IMR-90 (cell line): Measurements from ENCODE around the gene ANKRD1. TPM values are rescaled to one million over a fixed set of nuclear protein-coding genes. Genes with fewer than 3 reads are reported as not detected.
A peak's percentile ranks its signal among the peaks of the same experiment; 100 is the strongest.

Source experiments
- ATAC-seq: fragments of 200-7000 bp; cut with Tn5 transposase; 2 replicates; pipeline ENCODE4 v1.9.1; 2020; ENCODE audit warnings: low read depth, mild to moderate bottlenecking, moderate library complexity
- BruUV-seq: library from RNA; stranded (reverse); fragments of 400-500 nt; replicated peaks from 2 replicates; lab custom pipeline; 2021; lab: Mats Ljungman, UMichigan
- CTCF ChIA-PET: fragments of 300-600 bp; formaldehyde crosslinking; extraction: SDS; loops from one replicate; lab custom pipeline; 2021; ENCODE audit warnings: antibody characterized with exemption; lab: Yijun Ruan, JAX
- POLR2A ChIA-PET: fragments of 300-600 bp; sonication (Branson Sonifier 250); formaldehyde crosslinking; loops from one replicate; lab custom pipeline; 2022; ENCODE audit warnings: antibody characterized with exemption; ENCODE audit not compliant: unreplicated experiment; lab: Charles Lee
- DNase-seq: peaks from one replicate; pipeline ENCODE4 v3.0.0; 2013
- H2AFZ ChIP-seq: replicated peaks from 2 replicates; pipeline ENCODE3; 2013; ENCODE audit warnings: low read length, mild to moderate bottlenecking; ENCODE audit not compliant: poor library complexity
- H2AK5ac ChIP-seq: 2 replicates; pipeline ENCODE4 v1.6.1; 2013; ENCODE audit warnings: low read depth, low read length, inconsistent platforms
- H2AK9ac ChIP-seq: replicated peaks from 2 replicates; pipeline ENCODE3; 2013; ENCODE audit warnings: mild to moderate bottlenecking, low read depth, low read length, moderate library complexity; ENCODE audit not compliant: poor library complexity
- H2BK120ac ChIP-seq: 2 replicates; pipeline ENCODE4 v1.6.1; 2013; ENCODE audit warnings: low read depth, low read length, inconsistent platforms
- H2BK15ac ChIP-seq: 3 replicates; pipeline ENCODE4 v1.6.1; 2013; ENCODE audit warnings: low read depth, low read length, inconsistent platforms
- H2BK20ac ChIP-seq: 2 replicates; pipeline ENCODE4 v1.6.1; 2013; ENCODE audit warnings: low read depth, mild to moderate bottlenecking, inconsistent platforms, low read length, moderate library complexity
- H2BK5ac ChIP-seq: 2 replicates; pipeline ENCODE4 v1.6.1; 2013; ENCODE audit warnings: mild to moderate bottlenecking, low read depth, low read length, inconsistent platforms; ENCODE audit not compliant: poor library complexity, severe bottlenecking
- H3K14ac ChIP-seq: replicated peaks from 2 replicates; pipeline ENCODE4 v1.6.1; 2013; ENCODE audit warnings: low read depth, low read length, inconsistent platforms
- H3K18ac ChIP-seq: 2 replicates; pipeline ENCODE4 v1.6.1; 2013; ENCODE audit warnings: low read depth, low read length, control low read depth
- H3K23ac ChIP-seq: 2 replicates; pipeline ENCODE4 v1.6.1; 2013; ENCODE audit warnings: low read depth, low read length, inconsistent platforms
- H3K27ac ChIP-seq: 2 replicates; pipeline ENCODE4 v1.5.1; 2013; ENCODE audit warnings: mild to moderate bottlenecking, control low read depth, low read length; ENCODE audit not compliant: insufficient read depth
- H3K27me3 ChIP-seq: 2 replicates; pipeline ENCODE4 v1.6.1; 2013; ENCODE audit warnings: low read length; ENCODE audit not compliant: control insufficient read depth, insufficient read depth
- H3K36me3 ChIP-seq: 2 replicates; pipeline ENCODE4 v1.6.1; 2013; ENCODE audit warnings: low read length, mixed read lengths; ENCODE audit not compliant: control insufficient read depth, insufficient read depth
- H3K4ac ChIP-seq: 2 replicates; pipeline ENCODE4 v1.6.1; 2013; ENCODE audit warnings: low read depth, low read length, inconsistent platforms
- H3K4me1 ChIP-seq: 2 replicates; pipeline ENCODE4 v1.6.1; 2013; ENCODE audit warnings: low read length, mixed read lengths; ENCODE audit not compliant: control insufficient read depth, insufficient read depth
- H3K4me2 ChIP-seq: 2 replicates; pipeline ENCODE4 v1.6.1; 2013; ENCODE audit warnings: low read depth, mild to moderate bottlenecking, control low read depth, low read length, moderate library complexity
- H3K4me3 ChIP-seq: 2 replicates; pipeline ENCODE4 v1.5.1; 2013; ENCODE audit warnings: low read depth, mild to moderate bottlenecking, control low read depth, low read length, moderate library complexity; ENCODE audit not compliant: insufficient read depth
- H3K56ac ChIP-seq: 2 replicates; pipeline ENCODE4 v1.6.1; 2013; ENCODE audit warnings: low read length, inconsistent platforms; ENCODE audit not compliant: insufficient read depth; ENCODE audit errors: extremely low read depth
- H3K79me1 ChIP-seq, 2 experiments: 2 replicates each; pipeline ENCODE4 v1.6.1; 2013; ENCODE audit warnings: low read length in 2 of 2, inconsistent platforms in 1 of 2, low read depth in 1 of 2
- H3K9ac ChIP-seq: 2 replicates; pipeline ENCODE4 v1.6.1; 2013; ENCODE audit warnings: low read depth, low read length, control low read depth
- H3K9me1 ChIP-seq: 2 replicates; pipeline ENCODE4 v1.6.1; 2013; ENCODE audit warnings: low read length, inconsistent platforms; ENCODE audit not compliant: insufficient read depth
- H3K9me3 ChIP-seq: 2 replicates; pipeline ENCODE4 v1.6.1; 2013; ENCODE audit warnings: low read length; ENCODE audit not compliant: control insufficient read depth, insufficient read depth
- H4K20me1 ChIP-seq: 2 replicates; pipeline ENCODE4 v1.6.1; 2013; ENCODE audit warnings: low read length, inconsistent platforms; ENCODE audit not compliant: insufficient read depth
- H4K5ac ChIP-seq: 2 replicates; pipeline ENCODE4 v1.6.1; 2013; ENCODE audit warnings: mild to moderate bottlenecking, low read depth, low read length, control low read depth
- H4K8ac ChIP-seq, 2 experiments: 2 replicates each; pipeline ENCODE4 v1.6.1; 2013; ENCODE audit warnings: low read depth in 2 of 2, low read length in 2 of 2, control low read depth in 1 of 2, inconsistent platforms in 1 of 2
- H4K91ac ChIP-seq: 2 replicates; pipeline ENCODE4 v1.6.1; 2013; ENCODE audit warnings: low read depth, low read length, inconsistent platforms; ENCODE audit not compliant: insufficient read depth
- BHLHE40 ChIP-seq: fragments of 150-350 bp; IDR thresholded peaks from 2 replicates; pipeline ENCODE4 v1.6.1; 2016; ENCODE audit warnings: mild to moderate bottlenecking, low read depth, low read length
- CEBPB ChIP-seq: IDR thresholded peaks from 2 replicates; pipeline ENCODE4 v1.6.1; 2012; ENCODE audit warnings: low read depth, low read length, improper control_type of control experiment
- CTCF ChIP-seq: conservative IDR thresholded peaks from 2 replicates; pipeline ENCODE4 v1.5.1; 2012; ENCODE audit warnings: mild to moderate bottlenecking, low read depth, low read length, improper control_type of control experiment
- ELK1 ChIP-seq: fragments of 150-350 bp; IDR thresholded peaks from 2 replicates; pipeline ENCODE4 v1.6.1; 2016; ENCODE audit warnings: low read depth, mild to moderate bottlenecking, low read length, moderate library complexity, borderline replicate concordance
- FOS ChIP-seq: fragments of 150-350 bp; IDR thresholded peaks from 2 replicates; pipeline ENCODE4 v1.6.1; 2016; ENCODE audit warnings: low read depth, low read length
- MAFK ChIP-seq: IDR thresholded peaks from 2 replicates; pipeline ENCODE4 v1.6.1; 2012; ENCODE audit warnings: low read depth, low read length, improper control_type of control experiment
- MAZ ChIP-seq: IDR thresholded peaks from 2 replicates; pipeline ENCODE4 v1.6.1; 2012; ENCODE audit warnings: low read depth, mild to moderate bottlenecking, low read length, improper control_type of control experiment, moderate library complexity, borderline replicate concordance
- NFE2L2 ChIP-seq: fragments of 150-350 bp; IDR thresholded peaks from 2 replicates; pipeline ENCODE4 v1.6.1; 2016; ENCODE audit warnings: low read depth, mild to moderate bottlenecking, low read length
- POLR2A ChIP-seq: IDR thresholded peaks from 2 replicates; pipeline ENCODE4 v1.6.1; 2012; ENCODE audit warnings: mild to moderate bottlenecking, low read depth, low read length
- RAD21 ChIP-seq: IDR thresholded peaks from 2 replicates; pipeline ENCODE4 v1.6.1; 2012; ENCODE audit warnings: low read length, improper control_type of control experiment
- RCOR1 ChIP-seq: IDR thresholded peaks from 2 replicates; pipeline ENCODE4 v1.6.1; 2012; ENCODE audit warnings: mild to moderate bottlenecking, low read length, improper control_type of control experiment; ENCODE audit not compliant: insufficient replicate concordance
- RFX5 ChIP-seq: IDR thresholded peaks from 2 replicates; pipeline ENCODE4 v1.8.0; 2012; ENCODE audit warnings: low read depth, mild to moderate bottlenecking, low read length, moderate library complexity
- SMC3 ChIP-seq: fragments of 150-350 bp; IDR thresholded peaks from 2 replicates; pipeline ENCODE4 v1.6.1; 2016; ENCODE audit warnings: low read depth, mild to moderate bottlenecking, antibody characterized with exemption, low read length, moderate library complexity
- WGBS, 2 experiments: methylation state at CpG; one replicate each; pipeline versions ENCODE4 v1.1.5 to v1.1.7; 2013; ENCODE audit warnings: missing lambda C conversion rate in 2 of 2; ENCODE audit not compliant: insufficient read length in 1 of 2; ENCODE audit errors: extremely low coverage in 2 of 2; 5-methylcytosine and 5-hydroxymethylcytosine counted together
- dilution Hi-C: fragments of 300-500 bp; cut with HindIII; formaldehyde crosslinking; loops from one replicate; pipeline ENCODE4 v1.14.3; 2018; ENCODE audit warnings: low sequenced_read_pairs; ENCODE audit not compliant: unreplicated experiment
- in situ Hi-C: fragments of 300-500 bp; cut with MboI; formaldehyde crosslinking; loops from 3 replicates; pipeline ENCODE4 v1.14.3; 2019; ENCODE audit warnings: low sequenced_read_pairs, inconsistent platforms, mixed read lengths
- intact Hi-C: fragments of 100-400 bp; cut with micrococcal nuclease; formaldehyde crosslinking; loops from 2 replicates; pipeline ENCODE4 v1.10.0; 2022
- polyA plus RNA-seq, 3 experiments: library from polyadenylated mRNA; depleted of rRNA; stranded (reverse); fragments of >200 nt; gene quantifications; 2 replicates each; pipeline ENCODE4 v1.2.3, GENCODE V29; 2012; ENCODE audit warnings: low replicate concordance in 1 of 3
- total RNA-seq: library from RNA; depleted of rRNA; stranded (reverse); fragments of >200 nt; gene quantifications from 2 replicates; pipeline ENCODE4 v1.2.3, GENCODE V29; 2012

ANKRD1 gene
- total and polyA plus RNA-seq, 2 of the 4 experiments (the other 2 are of a cell fraction) = 7.4 to 10.8 TPM

GRCh38 chr10:90888387-90888786, 32.5 kb downstream of the ANKRD1 start:
- no peak overlapping the region for H3K4me2 ChIP-seq
- BruUV-seq = no TSS peak
- ATAC-seq (no peak), DNase-seq (no peak)
- no peak overlapping the region; the same call in 1 of the 2 replicates for H3K4ac ChIP-seq
- no peak overlapping the region for H2AK9ac ChIP-seq
- WGBS, 2 experiments = no CpG with 5 or more reads among the region's 6 CpGs
- H3K36me3 ChIP-seq = peaks cover 9% of the 10 kb centered on the region
- ChIA-PET CTCF (interaction anchor here (1.3 kb wide), 1 partner anchor 9 kb away, joined by 6 read pairs; no protein-coding TSS in a partner anchor), POLR2A (no interaction called here)
- TF ChIP-seq NFE2L2 (no peak), CEBPB (no peak), SMC3 (no peak), RCOR1 (no peak), FOS (no peak), CTCF (no peak), RFX5 (no peak), POLR2A (no peak), ELK1 (no peak), MAFK (no peak), BHLHE40 (no peak), MAZ (no peak), RAD21 (no peak)
- H3K27me3 ChIP-seq = no peaks in the 10 kb centered on the region
- H4K8ac ChIP-seq = no peak overlapping the region
- H3K23ac ChIP-seq = no peak overlapping the region
- peaks cover 19% of the 10 kb centered on the region for H3K4me1 ChIP-seq
- no peak overlapping the region for H2BK120ac ChIP-seq
- peaks cover 6 to 18% of the 10 kb centered on the region in 2 experiments; a peak in 3 of 4 replicates for H3K79me1 ChIP-seq
- H3K56ac ChIP-seq = no peak overlapping the region
- no peak overlapping the region for H4K5ac ChIP-seq
- H3K14ac ChIP-seq = no peak overlapping the region
- H2AK5ac ChIP-seq = no peak overlapping the region
- 0 out of 2 replicates have a peak overlapping the region, but pooled peaks have one; percentile 42 for H4K91ac ChIP-seq
- intact Hi-C loops = loop anchor here (10.0 kb wide), 3 partner anchors 276 to 746 kb away; partner anchors contain the start of gene PPP1R3C
- H3K9me3 ChIP-seq = no peaks in the 10 kb centered on the region
- H2BK5ac ChIP-seq = peak overlapping the region; percentile 57
- H2BK15ac ChIP-seq = no peak overlapping the region; the same call in 2 of the 3 replicates
- H3K4me3 ChIP-seq = no peak overlapping the region
- dilution Hi-C loops = loop anchor here (25.0 kb wide), 1 partner anchor 374 kb away; no protein-coding TSS in a partner anchor
- peak overlapping the region; percentile 27; the same call in 1 of the 2 replicates for H2BK20ac ChIP-seq
- peaks cover 7% of the 10 kb centered on the region; the same call in 1 of the 2 replicates for H3K9me1 ChIP-seq
- H3K27ac ChIP-seq = peak overlapping the region; percentile 20; the same call in 1 of the 2 replicates
- H3K9ac ChIP-seq = no peak overlapping the region
- in situ Hi-C loops = no loop called here
- no peaks in the 10 kb centered on the region for H4K20me1 ChIP-seq
- no peak overlapping the region for H2AFZ ChIP-seq
- H3K18ac ChIP-seq = no peak overlapping the region
